Measurements from ENCODE around the gene YIF1A.
"Not testable (repeated sequence)": the region's sequence is repeated elsewhere in the genome, so short reads cannot be mapped to it uniquely, and the experiment has no call there.

YIF1A gene

GRCh38 chr11:66267379-66268243 lies 21.3 kb downstream of the YIF1A start:
- DNase-seq: peak; percentile 81

GRCh38 chr11:66267039-66267378 lies 21.9 kb downstream of the YIF1A start:
- DNase-seq: no peak

GRCh38 chr11:66266378-66267038 lies 22.4 kb downstream of the YIF1A start:
- DNase-seq: no peak

- DNase-seq: no peak
Measured at GRCh38 chr11:66265531-66266377, 23.2 kb downstream of the YIF1A start.

- no peak for DNase-seq
Measured at GRCh38 chr11:66264914-66265313, 24.0 kb downstream of the YIF1A start.

GRCh38 chr11:66264383-66264782 lies 24.6 kb downstream of the YIF1A start:
- no peak for DNase-seq

- DNase-seq: no peak
Measured at GRCh38 chr11:66263785-66264184, 25.2 kb downstream of the YIF1A start.

- DNase-seq: no peak
Measured at GRCh38 chr11:66263231-66263630, 25.7 kb downstream of the YIF1A start.

- DNase-seq: no peak
Measured at GRCh38 chr11:66262696-66263095, 26.2 kb downstream of the YIF1A start.

- DNase-seq: no peak
Measured at GRCh38 chr11:66262191-66262590, 26.8 kb downstream of the YIF1A start.

- DNase-seq: no peak
Measured at GRCh38 chr11:66261578-66261977, 27.4 kb downstream of the YIF1A start.

GRCh38 chr11:66259956-66260355 lies 29.0 kb downstream of the YIF1A start:
- no peak for DNase-seq

GRCh38 chr11:66259225-66259624 lies 29.7 kb downstream of the YIF1A start:
- no peak for DNase-seq

- no peak for DNase-seq
Measured at GRCh38 chr11:66258473-66258893, 30.5 kb downstream of the YIF1A start.

- not testable (repeated sequence) for DNase-seq
Measured at GRCh38 chr11:66253081-66253480, 35.9 kb downstream of the YIF1A start.

- no peak for DNase-seq
Measured at GRCh38 chr11:66251809-66252208, 37.1 kb downstream of the YIF1A start.

- no peak for DNase-seq
Measured at GRCh38 chr11:66248903-66249302, 40.0 kb downstream of the YIF1A start.

GRCh38 chr11:66247801-66248200 lies 41.1 kb downstream of the YIF1A start:
- DNase-seq: no peak

- DNase-seq: no peak
Measured at GRCh38 chr11:66247295-66247694, 41.6 kb downstream of the YIF1A start.

- no peak for DNase-seq
Measured at GRCh38 chr11:66243782-66244535, 45.0 kb downstream of the YIF1A start.

GRCh38 chr11:66242095-66242765 lies 46.7 kb downstream of the YIF1A start:
- no peak for DNase-seq

GRCh38 chr11:66240781-66241136 lies 48.2 kb downstream of the YIF1A start:
- no peak for DNase-seq

Data from NCI-H1105 (cell line).